NCI-H446 treated with DMSO at 0.1 percent for 48 hours (cell line): Measurements from ENCODE around the gene PACC1.

Experiments used
- DNase-seq: peaks from one replicate; lab custom pipeline; 2025; lab: John Stamatoyannopoulos, UW

PACC1 gene

GRCh38 chr1:212414328-212415106 is at the start of gene PACC1:
PACC1 (minus strand) TSS chr1:212414886; CDS start chr1:212414757, 129 bp downstream.
- DNase-seq = peak; percentile 70

- no peak for DNase-seq
Measured at GRCh38 chr1:212463565-212464285, 49.0 kb upstream of the PACC1 start.

GRCh38 chr1:212461916-212462660 is 47.4 kb upstream of the PACC1 start:
- no peak for DNase-seq

GRCh38 chr1:212460376-212460775 is 45.7 kb upstream of the PACC1 start:
- no peak for DNase-seq

- DNase-seq = no peak
Measured at GRCh38 chr1:212459656-212460055, 45.0 kb upstream of the PACC1 start.

GRCh38 chr1:212458817-212459216 is 44.1 kb upstream of the PACC1 start:
- DNase-seq = no peak

- peak; percentile 14 for DNase-seq
Measured at GRCh38 chr1:212457740-212458338, 43.2 kb upstream of the PACC1 start.

- DNase-seq = peak; percentile 65
Measured at GRCh38 chr1:212455803-212456528, 41.3 kb upstream of the PACC1 start.

GRCh38 chr1:212455401-212455800 is 40.7 kb upstream of the PACC1 start:
- no peak for DNase-seq

GRCh38 chr1:212454741-212455140 is 40.1 kb upstream of the PACC1 start:
- DNase-seq = no peak

GRCh38 chr1:212453156-212453857 is 38.6 kb upstream of the PACC1 start:
- DNase-seq = no peak

- no peak for DNase-seq
Measured at GRCh38 chr1:212452323-212453155, 37.9 kb upstream of the PACC1 start.

- DNase-seq = no peak
Measured at GRCh38 chr1:212451416-212452322, 37.0 kb upstream of the PACC1 start.

GRCh38 chr1:212450331-212450881 is 35.7 kb upstream of the PACC1 start:
- DNase-seq = no peak

- DNase-seq = no peak
Measured at GRCh38 chr1:212447478-212447877, 32.8 kb upstream of the PACC1 start.

- no peak for DNase-seq
Measured at GRCh38 chr1:212446333-212446732, 31.6 kb upstream of the PACC1 start.

GRCh38 chr1:212442408-212442807 is 27.7 kb upstream of the PACC1 start:
- no peak for DNase-seq

GRCh38 chr1:212440419-212440818 is 25.7 kb upstream of the PACC1 start:
- no peak for DNase-seq

- no peak for DNase-seq
Measured at GRCh38 chr1:212438831-212439237, 24.1 kb upstream of the PACC1 start.
